AG04449 (cell line): ENCODE data around the gene NME7.

ENCODE experiments used
- CTCF ChIA-PET: fragments of 350-600 bp; formaldehyde crosslinking; extraction: SDS; loops from one replicate; lab custom pipeline; 2021; ENCODE audit warnings: antibody characterized with exemption; lab: Yijun Ruan, JAX
- POLR2A ChIA-PET: fragments of 400-600, 350-600 bp; formaldehyde crosslinking; extraction: SDS; loops from one replicate; lab custom pipeline; 2020; ENCODE audit warnings: antibody characterized with exemption, inconsistent platforms; lab: Yijun Ruan, JAX
- DNase-seq: peaks from one replicate; pipeline ENCODE4 v3.0.0-alpha.2; 2010; ENCODE audit warnings: low read depth, low spot score
- H3K4me3 ChIP-seq: 2 replicates; pipeline ENCODE4 v1.5.1; 2011; ENCODE audit warnings: low read depth, mild to moderate bottlenecking, control low read depth, low read length
- TF ChIP-seq, protein P1 (sequence below): IDR thresholded peaks from one replicate; pipeline ENCODE4 v1.5.1; 2011; ENCODE audit warnings: mild to moderate bottlenecking, moderate library complexity, low read length, control low read depth, inconsistent platforms; ENCODE audit not compliant: insufficient read depth; ENCODE audit errors: missing control alignments

Gene NME7

DNA sequence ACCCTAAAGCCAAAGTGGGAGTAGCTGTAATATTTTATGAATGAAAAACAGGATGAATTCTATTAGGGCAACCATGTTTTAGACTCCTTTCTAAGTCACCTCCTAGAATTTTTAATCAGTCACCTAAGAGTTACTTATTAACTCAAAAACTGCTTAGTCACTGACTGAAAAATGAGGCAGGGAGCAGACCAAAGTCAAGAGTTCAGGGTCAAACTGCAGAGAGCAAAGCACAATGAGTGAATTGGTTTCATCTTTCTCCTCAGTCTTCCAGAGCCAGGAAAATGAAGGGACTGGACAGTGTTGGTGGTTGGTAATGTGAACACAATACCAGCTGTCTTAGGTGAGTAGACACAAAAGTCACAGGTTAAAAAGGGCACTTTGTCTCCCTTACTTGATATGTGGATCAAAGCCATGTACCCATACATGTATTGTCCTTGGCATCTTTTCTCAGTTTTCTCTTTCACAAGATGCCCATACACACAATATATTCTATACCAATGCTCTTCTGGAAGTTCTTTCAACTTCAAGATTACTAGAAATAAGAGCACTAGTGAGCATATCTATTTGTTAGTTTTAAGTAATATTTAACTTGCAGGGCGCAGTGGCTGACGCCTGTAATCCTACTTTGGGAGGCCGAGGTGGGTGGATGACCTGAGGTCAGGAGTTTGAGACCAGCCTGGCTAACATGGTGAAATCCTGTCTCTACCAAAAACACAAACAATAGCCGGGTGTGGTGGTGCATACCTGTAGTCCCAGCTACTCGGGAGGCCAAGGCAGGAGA is 218.9 kb downstream of the NME7 start:
- no peak overlapping the region for H3K4me3 ChIP-seq
- ChIA-PET POLR2A (no interaction called here), CTCF (no interaction called here)
- DNase-seq, result no peak
- TF ChIP-seq, protein P1, sequence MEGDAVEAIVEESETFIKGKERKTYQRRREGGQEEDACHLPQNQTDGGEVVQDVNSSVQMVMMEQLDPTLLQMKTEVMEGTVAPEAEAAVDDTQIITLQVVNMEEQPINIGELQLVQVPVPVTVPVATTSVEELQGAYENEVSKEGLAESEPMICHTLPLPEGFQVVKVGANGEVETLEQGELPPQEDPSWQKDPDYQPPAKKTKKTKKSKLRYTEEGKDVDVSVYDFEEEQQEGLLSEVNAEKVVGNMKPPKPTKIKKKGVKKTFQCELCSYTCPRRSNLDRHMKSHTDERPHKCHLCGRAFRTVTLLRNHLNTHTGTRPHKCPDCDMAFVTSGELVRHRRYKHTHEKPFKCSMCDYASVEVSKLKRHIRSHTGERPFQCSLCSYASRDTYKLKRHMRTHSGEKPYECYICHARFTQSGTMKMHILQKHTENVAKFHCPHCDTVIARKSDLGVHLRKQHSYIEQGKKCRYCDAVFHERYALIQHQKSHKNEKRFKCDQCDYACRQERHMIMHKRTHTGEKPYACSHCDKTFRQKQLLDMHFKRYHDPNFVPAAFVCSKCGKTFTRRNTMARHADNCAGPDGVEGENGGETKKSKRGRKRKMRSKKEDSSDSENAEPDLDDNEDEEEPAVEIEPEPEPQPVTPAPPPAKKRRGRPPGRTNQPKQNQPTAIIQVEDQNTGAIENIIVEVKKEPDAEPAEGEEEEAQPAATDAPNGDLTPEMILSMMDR, result no peak

DNA sequence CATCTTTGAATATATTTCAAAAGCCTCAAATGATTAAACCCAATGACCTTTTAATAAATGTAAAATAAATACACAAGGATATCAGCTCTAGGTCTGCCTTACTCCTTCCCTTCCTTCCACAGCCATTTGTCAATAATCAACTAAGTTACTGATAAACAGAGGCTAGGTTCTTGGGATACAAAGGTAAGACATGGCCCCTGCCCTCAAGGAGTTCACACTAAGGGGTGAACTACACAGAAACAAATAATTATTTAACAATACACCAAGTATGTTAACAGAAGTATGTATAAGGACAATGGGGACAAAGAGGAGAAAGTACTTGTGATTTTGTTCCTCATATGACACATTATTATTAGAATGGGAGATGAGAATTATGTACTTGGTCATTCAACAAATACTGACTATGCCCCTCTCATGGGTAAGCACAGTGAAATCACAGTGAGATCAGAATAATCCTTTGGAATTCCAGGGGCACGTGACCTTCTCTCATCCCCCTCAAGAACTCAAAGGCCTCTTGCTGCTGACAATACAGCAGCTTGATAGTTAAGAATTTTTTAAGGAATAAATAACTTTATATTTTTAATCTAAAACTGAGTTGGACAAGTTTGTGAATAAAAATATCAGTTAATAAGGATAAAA is 220.9 kb downstream of the NME7 start:
- H3K4me3 ChIP-seq, result no peak overlapping the region
- TF ChIP-seq, protein P1, result no peak
- ChIA-PET CTCF (interaction anchor here (0.7 to 1.1 kb wide), 2 partner anchors 9 to 201 kb away, joined by 3 read pairs; no protein-coding TSS in a partner anchor), POLR2A (no interaction called here)
- DNase-seq, result no peak

DNA sequence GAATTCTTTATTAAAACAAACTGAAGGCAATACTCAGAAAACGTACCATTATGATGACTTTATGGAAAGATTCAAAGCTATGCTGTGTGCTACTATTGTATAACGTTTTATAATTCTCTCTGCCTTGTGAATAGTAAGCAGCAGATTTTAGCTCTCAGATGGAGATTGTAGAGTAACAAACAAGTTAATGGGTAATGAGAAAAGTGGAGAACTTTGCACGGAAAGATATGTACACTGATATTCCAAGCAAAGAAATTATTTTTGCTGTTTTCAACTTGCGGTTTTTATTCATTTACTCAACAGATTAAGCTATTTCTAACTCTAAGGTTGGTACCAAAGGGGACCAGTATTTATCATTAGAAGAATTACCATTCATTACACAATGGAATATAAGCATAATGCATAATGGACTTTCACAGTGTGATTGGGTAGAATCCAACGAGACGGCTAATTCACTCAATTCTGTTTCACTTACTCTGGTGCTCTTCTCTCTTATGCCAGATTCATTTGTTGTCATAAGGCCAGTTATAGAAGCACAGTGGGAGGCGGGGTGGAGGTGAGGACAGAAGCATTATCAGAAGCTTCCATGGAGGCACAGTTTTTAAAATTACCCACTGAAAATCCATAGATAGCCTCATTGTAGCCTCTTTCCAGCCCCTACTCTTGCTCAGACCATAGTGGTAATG is 222.5 kb downstream of the NME7 start:
- ChIA-PET POLR2A (no interaction called here), CTCF (interaction anchor here (0.8 kb wide), 1 partner anchor 11 kb away, joined by 3 read pairs; no protein-coding TSS in a partner anchor)
- no peak overlapping the region for H3K4me3 ChIP-seq
- no peak for DNase-seq
- TF ChIP-seq, protein P1, result no peak

DNA sequence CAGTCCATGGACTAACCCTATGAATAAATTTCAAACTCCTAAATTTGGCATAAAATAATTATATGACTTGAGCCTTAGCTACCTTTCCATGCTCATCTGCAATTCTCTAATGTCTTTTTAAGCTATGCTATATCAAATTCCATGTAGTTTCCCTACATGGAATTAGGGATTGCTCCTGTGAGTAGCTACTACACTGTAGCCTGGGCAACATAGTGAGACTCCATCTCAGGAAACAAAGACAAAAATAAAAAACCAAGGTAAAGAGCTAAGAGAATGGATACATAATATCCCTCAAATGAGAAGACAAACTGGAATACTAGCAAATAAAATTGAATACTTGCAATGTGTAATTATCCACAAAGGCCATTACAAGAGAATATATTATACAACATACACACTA is 223.6 kb downstream of the NME7 start:
- no peak overlapping the region for H3K4me3 ChIP-seq
- TF ChIP-seq, protein P1, result no peak
- ChIA-PET POLR2A (no interaction called here), CTCF (no interaction called here)
- DNase-seq, result no peak

DNA sequence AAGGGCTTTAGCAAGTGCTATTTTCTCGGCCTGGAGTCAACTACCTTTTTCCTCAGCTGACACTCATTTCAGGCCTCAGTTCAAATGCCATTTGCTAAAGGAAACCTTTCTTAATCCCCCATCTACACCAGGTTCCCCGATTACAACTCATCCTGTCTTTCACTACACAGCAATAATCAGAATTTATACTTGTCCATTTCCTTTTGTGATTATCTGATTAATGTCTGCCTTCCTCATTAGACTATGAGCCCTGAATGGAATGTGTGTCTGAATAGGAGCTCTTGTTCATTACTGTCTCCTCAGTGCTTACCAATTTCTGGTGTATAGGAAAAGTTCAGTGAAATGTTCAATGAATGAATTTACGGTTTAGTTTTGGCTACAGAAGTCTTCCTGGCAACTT is 224.3 kb downstream of the NME7 start:
- H3K4me3 ChIP-seq, result no peak overlapping the region
- POLR2A ChIA-PET, result no interaction called here
- no peak for DNase-seq
- CTCF ChIA-PET, result no interaction called here
- TF ChIP-seq, protein P1, result no peak

- TF ChIP-seq, protein P1, result no peak
- ChIA-PET POLR2A (interaction anchor here (1.2 kb wide), 1 partner anchor 34 kb away, joined by 3 read pairs; no protein-coding TSS in a partner anchor), CTCF (interaction anchor here (1.5 kb wide), 1 partner anchor 35 kb away, joined by 4 read pairs; no protein-coding TSS in a partner anchor)
- no peak overlapping the region for H3K4me3 ChIP-seq
- DNase-seq, result no peak
These were observed 225.5 kb downstream of the NME7 start for GRCh38 chr1:169142129-169142528.
